Gastrocnemius medialis (tissue), 4 donors: Measurements from ENCODE around the gene HIRA. TPM values are rescaled to one million over a fixed set of nuclear protein-coding genes. Genes with fewer than 3 reads are reported as not detected.

Experiments
- ATAC-seq, 2 donors: fragments of 150-250 bp; one replicate each; pipeline ENCODE4 v1.9.1; 2016
- DNase-seq, 2 donors: peaks; one replicate each; pipeline ENCODE4 v3.0.0-alpha.2; 2019
- H3K27ac ChIP-seq, 4 donors: fragments of 200-600 bp; sonication (generic); 1 replicate in 1 of 4; 2 replicates in 3 of 4; pipeline ENCODE4 v1.5.1; 2016 to 2018; ENCODE audit warnings: mild to moderate bottlenecking in 2 of 4, moderate library complexity in 1 of 4
- H3K27me3 ChIP-seq, 3 donors: fragments of 200-600 bp; sonication (generic) in 2 of 3; 1 replicate in 1 of 3; 2 replicates in 2 of 3; pipeline versions ENCODE4 v1.5.1 to v1.6.0; 2016 to 2019; ENCODE audit warnings: mild to moderate bottlenecking in 1 of 3, moderate library complexity in 1 of 3
- H3K36me3 ChIP-seq, 2 donors: fragments of 200-600 bp; sonication (generic) in 1 of 2; one replicate each; pipeline ENCODE4 v1.5.1; 2017 to 2018
- H3K4me1 ChIP-seq, 2 donors: fragments of 200-600 bp; sonication (generic) in 1 of 2; one replicate each; pipeline ENCODE4 v1.5.1; 2016 to 2017; ENCODE audit warnings: mild to moderate bottlenecking in 2 of 2
- H3K4me3 ChIP-seq, 4 donors: fragments of 200-600 bp; sonication (generic) in 3 of 4; 1 replicate in 1 of 4; 2 replicates in 3 of 4; pipeline ENCODE4 v1.5.1; 2016 to 2019; ENCODE audit warnings: mild to moderate bottlenecking in 2 of 4
- H3K9me3 ChIP-seq, 3 donors: fragments of 200-600 bp; sonication (generic) in 2 of 3; 1 replicate in 1 of 3; 2 replicates in 2 of 3; pipeline ENCODE4 v1.5.1; 2016 to 2019
- CTCF ChIP-seq, 5 experiments: fragments of 450-650 bp in 3 of 5; fragments of 200-600 bp in 2 of 5; sonication (generic) in 2 of 5; IDR thresholded peaks in 4 of 5; conservative IDR thresholded peaks in 1 of 5; 1 replicate in 4 of 5; 2 replicates in 1 of 5; pipeline ENCODE4 v1.5.1; 2016 to 2019; ENCODE audit warnings: antibody characterized with exemption in 5 of 5, mild to moderate bottlenecking in 3 of 5, moderate library complexity in 3 of 5
- POLR2A ChIP-seq, 2 donors: fragments of 450-650 bp; IDR thresholded peaks; one replicate each; pipeline ENCODE4 v1.6.1; 2017; ENCODE audit warnings: antibody characterized with exemption in 2 of 2, mild to moderate bottlenecking in 2 of 2, moderate library complexity in 2 of 2
- in situ Hi-C, 4 donors: fragments of 200-750 bp; cut with MboI; loops; one replicate each; pipeline versions ENCODE4 v1.15.0 to v1.8.0; 2017; ENCODE audit warnings: low sequenced_read_pairs in 4 of 4
- intact Hi-C: fragments of 100-400 bp; cut with DNase I; formaldehyde crosslinking; loops from one replicate; pipeline ENCODE4 v1.15.1; 2023; ENCODE audit warnings: low total_unique reads
- total RNA-seq, 4 donors: library from RNA; depleted of rRNA; stranded (reverse); fragments of >200 nt; gene quantifications; one replicate each; pipeline versions ENCODE4 v1.1.0 to v1.2.3, GENCODE V29; 2016

HIRA gene
- total RNA-seq, 4 donors from 2014 or later: 14.2 to 46.8 (median 24.6) TPM

GRCh38 chr22:19355413-19356157 lies 75.9 kb downstream of the HIRA start:
- Histone ChIP-seq H3K9me3 (no peaks in the 10 kb centered on the region), H3K4me3 (no peak overlapping the region), H3K27me3 (no peaks in the 10 kb centered on the region), H3K36me3 (peaks cover 0 to 94% of the 10 kb centered on the region in 2 donors), H3K27ac (no peak overlapping the region), H3K4me1 (peaks cover 0 to 1% of the 10 kb centered on the region in 2 donors)
- ATAC-seq (no peak), DNase-seq (no peak)
- in situ Hi-C loops: no loop called here
- no peak for TF ChIP-seq POLR2A (IDR thresholded peaks at IDR 0.05)
- TF ChIP-seq CTCF (IDR thresholded peaks at IDR 0.05 in 4 of 5, conservative IDR thresholded peaks at IDR 0.05 in 1 of 5): no peak
- intact Hi-C loops: no loop called here

- intact Hi-C loops: no loop called here
- Histone ChIP-seq H3K27ac (peak overlapping the region in 2 of 4 donors; percentile 15 to 25), H3K36me3 (peaks cover 0 to 94% of the 10 kb centered on the region in 2 donors), H3K27me3 (no peaks in the 10 kb centered on the region), H3K9me3 (no peaks in the 10 kb centered on the region), H3K4me3 (no peak overlapping the region), H3K4me1 (peaks cover 3 to 5% of the 10 kb centered on the region in 2 donors)
- no peak for ATAC-seq
- no peak for TF ChIP-seq POLR2A (IDR thresholded peaks at IDR 0.05)
- TF ChIP-seq CTCF (IDR thresholded peaks at IDR 0.05 in 4 of 5, conservative IDR thresholded peaks at IDR 0.05 in 1 of 5): no peak
- no peak for DNase-seq
- in situ Hi-C loops: no loop called here
These were observed 77.3 kb downstream of the HIRA start for GRCh38 chr22:19354201-19354600.

GRCh38 chr22:19353363-19354131 lies 78.0 kb downstream of the HIRA start:
- ATAC-seq (no peak), DNase-seq (no peak)
- no peak for TF ChIP-seq CTCF (IDR thresholded peaks at IDR 0.05 in 4 of 5, conservative IDR thresholded peaks at IDR 0.05 in 1 of 5)
- TF ChIP-seq POLR2A (IDR thresholded peaks at IDR 0.05): no peak
- H3K27ac ChIP-seq: peak overlapping the region in 2 of 4 donors; percentile 15 to 25
- peaks cover 0 to 93% of the 10 kb centered on the region in 2 donors for H3K36me3 ChIP-seq
- H3K4me1 ChIP-seq: peaks cover 3 to 5% of the 10 kb centered on the region in 2 donors
- intact Hi-C loops: no loop called here
- no peaks in the 10 kb centered on the region for H3K27me3 ChIP-seq
- H3K4me3 ChIP-seq: no peak overlapping the region
- in situ Hi-C loops: no loop called here
- H3K9me3 ChIP-seq: no peaks in the 10 kb centered on the region

- H3K4me1 ChIP-seq: peaks cover 3 to 5% of the 10 kb centered on the region in 2 donors
- DNase-seq (no peak), ATAC-seq (no peak)
- in situ Hi-C loops (no loop called here), intact Hi-C loops (no loop called here)
- no peaks in the 10 kb centered on the region for H3K27me3 ChIP-seq
- no peak overlapping the region for H3K4me3 ChIP-seq
- H3K27ac ChIP-seq: no peak overlapping the region
- H3K36me3 ChIP-seq: peaks cover 0 to 89% of the 10 kb centered on the region in 2 donors
- H3K9me3 ChIP-seq: no peaks in the 10 kb centered on the region
- TF ChIP-seq POLR2A (IDR thresholded peaks at IDR 0.05) (no peak), CTCF (IDR thresholded peaks at IDR 0.05 in 4 of 5, conservative IDR thresholded peaks at IDR 0.05 in 1 of 5) (no peak)
These were observed 78.8 kb downstream of the HIRA start for GRCh38 chr22:19352766-19353165.
